GM19438 (cell line): ENCODE results near the gene SOS2.
A peak's percentile ranks its signal among the peaks of the same experiment; 100 is the strongest.

Experiments used
- ATAC-seq: cut with Tn5 transposase; IDR thresholded peaks from one replicate; pipeline ENCODE4 v1.9.1; 2021; ENCODE audit warnings: low read depth; ENCODE audit not compliant: unreplicated experiment

The SOS2 gene

GRCh38 chr14:50116966-50117365, 114.4 kb downstream of the SOS2 start:
- no peak for ATAC-seq

GRCh38 chr14:50116181-50116956, 115.0 kb downstream of the SOS2 start, which contains the start of gene VCPKMT:
Gene VCPKMT, minus strand, starts transcription at chr14:50116572. Its CDS starts 20 bp downstream, at chr14:50116552.
- ATAC-seq, result peak; percentile 95

- ATAC-seq, result no peak
These were observed 117.9 kb downstream of the SOS2 start for GRCh38 chr14:50113381-50114035.

GRCh38 chr14:50110323-50111037, 120.9 kb downstream of the SOS2 start:
- ATAC-seq, result no peak

GRCh38 chr14:50109342-50109741, 122.0 kb downstream of the SOS2 start:
- no peak for ATAC-seq

- no peak for ATAC-seq
These were observed 123.5 kb downstream of the SOS2 start for GRCh38 chr14:50107850-50108249.

GRCh38 chr14:50106178-50106577, 125.2 kb downstream of the SOS2 start:
- ATAC-seq, result no peak

- no peak for ATAC-seq
These were observed 127.8 kb downstream of the SOS2 start for GRCh38 chr14:50103558-50103957.

GRCh38 chr14:50101417-50101816, 130.0 kb downstream of the SOS2 start:
- ATAC-seq, result no peak

- no peak for ATAC-seq
These were observed 130.6 kb downstream of the SOS2 start for GRCh38 chr14:50100805-50101204.

GRCh38 chr14:50099335-50099734, 132.0 kb downstream of the SOS2 start:
- ATAC-seq, result no peak

GRCh38 chr14:50095895-50096294, 135.5 kb downstream of the SOS2 start:
- no peak for ATAC-seq

GRCh38 chr14:50094056-50094755, 137.2 kb downstream of the SOS2 start:
- no peak for ATAC-seq

GRCh38 chr14:50093496-50093895, 137.9 kb downstream of the SOS2 start:
- ATAC-seq, result no peak

GRCh38 chr14:50092006-50092555, 139.3 kb downstream of the SOS2 start:
- ATAC-seq, result no peak

GRCh38 chr14:50091240-50091913, 140.0 kb downstream of the SOS2 start:
- ATAC-seq, result no peak

GRCh38 chr14:50089208-50089607, 142.2 kb downstream of the SOS2 start:
- ATAC-seq, result no peak

GRCh38 chr14:50088731-50089130, 142.6 kb downstream of the SOS2 start:
- no peak for ATAC-seq

- ATAC-seq, result no peak
These were observed 143.3 kb downstream of the SOS2 start for GRCh38 chr14:50088117-50088515.
